CD14-positive monocyte (primary cell): ENCODE measurements around the gene USP6. TPM values are rescaled to one million over a fixed set of nuclear protein-coding genes. Genes with fewer than 3 reads are reported as not detected.
"Not testable (repeated sequence)": the region's sequence is repeated elsewhere in the genome, so short reads cannot be mapped to it uniquely, and the experiment has no call there.

Experiments
- DNase-seq, 3 donors: peaks; one replicate each; pipeline ENCODE4 v3.0.0-alpha.2; 2011 to 2022
- H2AFZ ChIP-seq: 2 replicates; pipeline ENCODE4 v1.6.0; 2012; ENCODE audit warnings: mild to moderate bottlenecking, low read depth, low read length, inconsistent platforms; ENCODE audit not compliant: insufficient read depth, poor library complexity, severe bottlenecking
- H3K27ac ChIP-seq, 2 donors: 1 replicate in 1 of 2; 2 replicates in 1 of 2; pipeline ENCODE4 v1.5.1; 2012 to 2013; ENCODE audit warnings: low read length in 2 of 2, control low read depth in 1 of 2, inconsistent platforms in 1 of 2, low read depth in 1 of 2, mild to moderate bottlenecking in 1 of 2
- H3K27me3 ChIP-seq, 2 donors: one replicate each; pipeline versions ENCODE4 v1.6.0 to v1.6.1; 2011 to 2013; ENCODE audit warnings: low read length in 2 of 2; ENCODE audit not compliant: control insufficient read depth in 2 of 2, insufficient read depth in 2 of 2
- H3K36me3 ChIP-seq, 2 donors: replicated peaks in 1 of 2; 1 replicate in 1 of 2; 2 replicates in 1 of 2; pipeline versions ENCODE4 v1.5.1 to v1.6.1; 2012 to 2013; ENCODE audit warnings: low read length in 2 of 2, control low read depth in 1 of 2, inconsistent platforms in 1 of 2, mild to moderate bottlenecking in 1 of 2; ENCODE audit not compliant: insufficient read depth in 2 of 2, control insufficient read depth in 1 of 2
- H3K4me1 ChIP-seq, 2 donors: 1 replicate in 1 of 2; 2 replicates in 1 of 2; pipeline versions ENCODE4 v1.5.1 to v1.6.1; 2012 to 2013; ENCODE audit warnings: low read length in 2 of 2, control low read depth in 1 of 2, inconsistent platforms in 1 of 2, mild to moderate bottlenecking in 1 of 2, moderate library complexity in 1 of 2; ENCODE audit not compliant: insufficient read depth in 2 of 2, control insufficient read depth in 1 of 2
- H3K4me2 ChIP-seq: replicated peaks from 2 replicates; pipeline ENCODE3; 2012; ENCODE audit warnings: low read length, moderate library complexity, mild to moderate bottlenecking; ENCODE audit not compliant: poor library complexity, severe bottlenecking; ENCODE audit errors: extremely low read depth
- H3K4me3 ChIP-seq, 3 experiments: fragments of 200-600 bp in 1 of 3; sonication (generic) in 1 of 3; replicated peaks in 1 of 3; 1 replicate in 2 of 3; 2 replicates in 1 of 3; pipeline ENCODE4 v1.5.1; 2011 to 2013; ENCODE audit warnings: low read length in 3 of 3, mild to moderate bottlenecking in 3 of 3, control low read depth in 2 of 3, low read depth in 2 of 3, inconsistent platforms in 1 of 3, moderate library complexity in 1 of 3
- H3K79me2 ChIP-seq: 2 replicates; pipeline ENCODE4 v1.6.0; 2012; ENCODE audit warnings: mild to moderate bottlenecking, control low read depth, inconsistent platforms, low read length, moderate library complexity; ENCODE audit not compliant: insufficient read depth
- H3K9ac ChIP-seq: 2 replicates; pipeline ENCODE4 v1.6.0; 2017; ENCODE audit warnings: low read length, mild to moderate bottlenecking; ENCODE audit not compliant: insufficient read depth, poor library complexity, severe bottlenecking
- H3K9me3 ChIP-seq, 2 donors: replicated peaks in 1 of 2; 1 replicate in 1 of 2; 2 replicates in 1 of 2; pipeline versions ENCODE4 v1.5.1 to v1.6.1; 2012 to 2013; ENCODE audit warnings: low read length in 2 of 2, control low read depth in 1 of 2; ENCODE audit not compliant: control insufficient read depth in 1 of 2, insufficient read depth in 1 of 2
- H4K20me1 ChIP-seq: 2 replicates; pipeline ENCODE4 v1.6.0; 2012; ENCODE audit warnings: mild to moderate bottlenecking, low read length, control low read depth, moderate library complexity; ENCODE audit not compliant: insufficient read depth
- H3K27ac Mint-ChIP-seq, 7 donors: one replicate each; pipeline ENCODE4 v1.8.0; 2020; ENCODE audit warnings: mild to moderate bottlenecking in 7 of 7, mixed read lengths in 7 of 7, moderate library complexity in 6 of 7, inconsistent platforms in 2 of 7
- H3K27me3 Mint-ChIP-seq, 3 donors: one replicate each; pipeline ENCODE4 v1.8.0; 2021 to 2022; ENCODE audit warnings: low read depth in 3 of 3, mild to moderate bottlenecking in 3 of 3, mixed read lengths in 3 of 3, moderate library complexity in 3 of 3, inconsistent platforms in 1 of 3
- H3K36me3 Mint-ChIP-seq, 2 donors: one replicate each; pipeline ENCODE4 v1.8.0; 2020; ENCODE audit warnings: mixed read lengths in 2 of 2, inconsistent platforms in 1 of 2, mild to moderate bottlenecking in 1 of 2
- H3K4me1 Mint-ChIP-seq: one replicate; pipeline ENCODE4 v1.8.0; 2020; ENCODE audit warnings: mild to moderate bottlenecking, mixed read lengths
- H3K4me3 Mint-ChIP-seq, 2 donors: one replicate each; pipeline ENCODE4 v1.8.0; 2020; ENCODE audit warnings: mild to moderate bottlenecking in 2 of 2, mixed read lengths in 2 of 2, moderate library complexity in 1 of 2
- H3K9me3 Mint-ChIP-seq, 7 donors: one replicate each; pipeline ENCODE4 v1.8.0; 2020 to 2022; ENCODE audit warnings: mixed read lengths in 7 of 7, mild to moderate bottlenecking in 6 of 7, moderate library complexity in 6 of 7, inconsistent platforms in 2 of 7
- CTCF ChIP-seq: fragments of 200-600 bp; IDR thresholded peaks from one replicate; pipeline ENCODE4 v1.8.0; 2022; ENCODE audit warnings: antibody characterized with exemption, mild to moderate bottlenecking
- WGBS: methylation state at CpG from one replicate; pipeline ENCODE4 v1.1.5; 2013; ENCODE audit warnings: missing lambda C conversion rate; ENCODE audit not compliant: insufficient coverage; 5-methylcytosine and 5-hydroxymethylcytosine counted together
- intact Hi-C, 2 donors: fragments of 100-400 bp; cut with micrococcal nuclease; formaldehyde crosslinking; loops; one replicate each; pipeline versions ENCODE4 v1.15.0 to v1.15.1; 2023
- polyA plus RNA-seq, 3 donors: library from polyadenylated mRNA; depleted of rRNA in 1 of 3; unstranded in 2 of 3; stranded (reverse) in 1 of 3; fragments of 300-500 nt in 2 of 3; fragments of >200 nt in 1 of 3; fragmentation: Illumina TruSeq in 2 of 3; gene quantifications; 1 replicate in 2 of 3; 2 replicates in 1 of 3; pipeline ENCODE4 v1.2.3, GENCODE V29; 2012 to 2021

The USP6 gene
- polyA plus RNA-seq, 3 donors: 0.02 to 0.08 (median 0.02) TPM

DNA sequence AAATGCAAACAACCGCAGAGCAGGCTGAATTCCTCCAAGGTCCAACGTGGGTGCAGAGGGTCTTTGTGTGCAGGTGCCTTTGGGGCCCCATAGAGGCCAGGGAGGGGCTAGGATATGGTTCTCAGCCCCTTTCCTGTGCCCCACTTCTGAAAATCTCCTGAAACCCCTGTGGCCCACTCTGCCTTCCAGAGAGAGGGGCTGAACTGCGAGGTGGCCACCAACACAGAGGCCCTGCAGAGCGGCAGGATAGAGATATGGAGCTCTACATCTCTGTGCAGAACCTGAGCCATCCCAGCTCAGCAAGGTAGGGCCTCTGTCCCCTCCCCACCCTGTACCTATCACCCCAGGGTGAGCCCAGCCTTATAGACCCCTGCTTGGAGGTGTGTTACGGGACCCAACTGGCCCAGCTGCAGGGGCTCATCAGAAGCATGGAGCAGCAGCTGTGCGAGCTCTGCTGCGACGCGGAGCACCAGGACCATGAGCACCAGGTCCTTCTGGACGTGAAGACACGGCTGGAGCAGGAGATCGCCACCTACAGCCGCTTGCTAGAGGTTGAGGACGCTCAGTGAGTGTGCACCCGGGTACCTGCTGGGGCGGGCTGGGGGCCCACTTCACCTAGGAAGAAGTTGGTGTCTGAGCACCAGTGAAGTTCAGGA, 5.5 kb downstream of the USP6 start:
- Histone ChIP-seq H4K20me1 (no peaks in the 10 kb centered on the region), H2AFZ (no peak overlapping the region), H3K4me3 (no peak overlapping the region), H3K4me1 (peaks cover 4 to 13% of the 10 kb centered on the region in 2 donors), H3K4me2 (no peak overlapping the region), H3K79me2 (no peaks in the 10 kb centered on the region), H3K9me3 (peaks cover 2 to 3% of the 10 kb centered on the region in 2 donors), H3K9ac (no peak overlapping the region), H3K27me3 (peaks cover 9 to 51% of the 10 kb centered on the region in 2 donors), H3K27ac (no peak overlapping the region), H3K36me3 (no peaks in the 10 kb centered on the region)
- H3K4me3 Mint-ChIP-seq: peak overlapping the region in 1 of 2 donors; percentile 72
- DNase-seq: no peak
- whole genome bisulfite sequencing: 92% methylated on average over 13 of the region's 16 CpGs
- H3K27me3 Mint-ChIP-seq: peaks cover 50 to 72% (median 60%) of the 10 kb centered on the region in 3 donors
- H3K4me1 Mint-ChIP-seq: peaks cover 10% of the 10 kb centered on the region
- H3K9me3 Mint-ChIP-seq: peaks cover 7 to 20% (median 17%) of the 10 kb centered on the region in 7 donors
- H3K27ac Mint-ChIP-seq: no peak overlapping the region
- intact Hi-C loops: no loop called here
- TF ChIP-seq CTCF: no peak
- peaks cover 0 to 4% of the 10 kb centered on the region in 2 donors for H3K36me3 Mint-ChIP-seq

- H3K4me2 ChIP-seq, H3K27ac ChIP-seq, H3K9ac ChIP-seq, H3K36me3 Mint-ChIP-seq, H3K4me1 ChIP-seq, intact Hi-C loops, H3K4me3 ChIP-seq, DNase-seq, H3K4me1 Mint-ChIP-seq, H4K20me1 ChIP-seq, H3K79me2 ChIP-seq, H3K27ac Mint-ChIP-seq, H3K36me3 ChIP-seq, H3K9me3 ChIP-seq, H2AFZ ChIP-seq: not testable (repeated sequence)
- WGBS: 80% methylated on average over 7 of the region's 7 CpGs
- H3K27me3 ChIP-seq: peaks cover 3 to 43% of the 10 kb centered on the region in 2 donors
- H3K9me3 Mint-ChIP-seq: peaks cover 7 to 18% (median 9%) of the 10 kb centered on the region in 7 donors
- peaks cover 42 to 65% (median 54%) of the 10 kb centered on the region in 3 donors for H3K27me3 Mint-ChIP-seq
- H3K4me3 Mint-ChIP-seq: peak overlapping the region; percentile 16 to 72
Measured at GRCh38 chr17:5122056-5122455, 6.2 kb downstream of the USP6 start.
